Heart right ventricle (tissue), 16 donors: ENCODE data around the gene AMPH. TPM values are rescaled to one million over a fixed set of nuclear protein-coding genes. Genes with fewer than 3 reads are reported as not detected.
"Not testable (repeated sequence)": the region's sequence is repeated elsewhere in the genome, so short reads cannot be mapped to it uniquely, and the experiment has no call there.

Experiments used
- ATAC-seq, 8 donors: fragments of 200-7000 bp; cut with Tn5 transposase; one replicate each; pipeline ENCODE4 v1.9.1; 2020; ENCODE audit warnings: mild to moderate bottlenecking in 8 of 8, moderate library complexity in 8 of 8, moderate number of reproducible peaks in 1 of 8
- DNase-seq, 2 donors: peaks; one replicate each; pipeline ENCODE4 v3.0.0-alpha.2; 2020
- H3K27ac ChIP-seq, 10 donors: fragments of 200-600 bp; sonication (generic) in 2 of 10; one replicate each; pipeline versions ENCODE4 v1.5.0 to v1.8.0; 2020 to 2022; ENCODE audit warnings: mild to moderate bottlenecking in 3 of 10
- H3K27me3 ChIP-seq, 7 donors: fragments of 200-600 bp; one replicate each; pipeline ENCODE4 v1.8.0; 2021 to 2022; ENCODE audit warnings: mild to moderate bottlenecking in 2 of 7
- H3K36me3 ChIP-seq, 9 donors: fragments of 200-600 bp; sonication (generic) in 1 of 9; one replicate each; pipeline versions ENCODE4 v1.5.0 to v1.8.0; 2020 to 2022; ENCODE audit warnings: mild to moderate bottlenecking in 2 of 9
- H3K4me1 ChIP-seq, 9 donors: fragments of 200-600 bp; sonication (generic) in 1 of 9; one replicate each; pipeline versions ENCODE4 v1.5.0 to v1.8.0; 2020 to 2022; ENCODE audit warnings: mild to moderate bottlenecking in 4 of 9
- H3K4me3 ChIP-seq, 10 donors: fragments of 200-600 bp; sonication (generic) in 2 of 10; one replicate each; pipeline versions ENCODE4 v1.5.0 to v1.8.0; 2020 to 2022; ENCODE audit warnings: mild to moderate bottlenecking in 7 of 10, moderate library complexity in 2 of 10
- H3K9me3 ChIP-seq, 11 donors: fragments of 200-600 bp in 10 of 11; sonication (generic) in 2 of 11; one replicate each; pipeline versions ENCODE4 v1.5.0 to v1.8.0; 2013 to 2022; ENCODE audit warnings: mild to moderate bottlenecking in 2 of 11, control low read depth in 1 of 11, moderate library complexity in 1 of 11
- WGBS, 2 donors: extraction: QIAGEN DNeasy Blood & Tissue Kit; methylation state at CpG; one replicate each; pipeline ENCODE4 v1.1.7; 2013; ENCODE audit warnings: inconsistent platforms in 1 of 2; 5-methylcytosine and 5-hydroxymethylcytosine counted together
- intact Hi-C, 10 donors: fragments of 100-400 bp; cut with DNase I; formaldehyde crosslinking; loops; one replicate each; pipeline versions ENCODE4 v1.11.1 to v1.14.2; 2022
- polyA plus RNA-seq, 2 donors: library from polyadenylated mRNA; stranded (reverse); fragments of 200-250 nt; gene quantifications; one replicate each; pipeline ENCODE4 v1.2.3, GENCODE V29; 2013
- total RNA-seq, 10 donors: library from RNA; stranded (reverse); fragmentation: NEBNext Ultra II Directional in 3 of 10; extraction: Animal tissue kit (Norgen Biotek cat#: 25700) in 3 of 10; gene quantifications; one replicate each; pipeline versions ENCODE4 v1.2.1 to v1.2.4, GENCODE V29; 2021 to 2023
- TF ChIP-seq, protein P1 (sequence below), 9 donors: fragments of 200-600 bp; sonication (generic) in 2 of 9; IDR thresholded peaks; one replicate each; pipeline versions ENCODE4 v1.5.0 to v1.8.0; 2021 to 2022; ENCODE audit warnings: antibody characterized with exemption in 9 of 9, mild to moderate bottlenecking in 5 of 9, moderate library complexity in 1 of 9
- donor health status: Arrhythmogenic right ventricular cardiomyopathy.
- donor health status: ischemic (EF 13 %, LVEDD 7.1; RV severe dilation, severe dysfunction).
- donor health status: healthy with polysubstance abuse.
- donor health status: DM: no; HTN: yes; CAD: no.
- donor health status: DM: no; HTN: no; CAD: no.
- donor health status: ischemic (EF 25% LVEDD 6.9; RV normal size, moderate dysfunction).
- donor health status: ischemic (EF 25% LVEDD 5.7; RV mildly dilated, moderate dysfunction).
- donor health status: healthy.
- donor health status: DM: yes; HTN: yes; CAD: no.
- donor health status: Ischemic cardiomyopathy.
- donor health status: ischemic (EF 35%, LVEDD 5.7; RV mildly dilated, moderate dysfunction).
- donor health status: nonischemic (EF 11% LVEDD 7.7; RV severe dilation, severe dysfunction).
- donor health status: DM: yes; HTN: yes; CAD: no.
- donor health status: PGD.
- donor health status: ischemic (EF 29% LVEDD 5.4; RV normal size, mild dysfunction).
- donor health status: nonischemic (EF 23%, LVEDD 6.1; RV moderate dilation, normal function).

AMPH gene
- total and polyA plus RNA-seq, 12 donors = 0.95 to 3.5 (median 2.3) TPM

DNA sequence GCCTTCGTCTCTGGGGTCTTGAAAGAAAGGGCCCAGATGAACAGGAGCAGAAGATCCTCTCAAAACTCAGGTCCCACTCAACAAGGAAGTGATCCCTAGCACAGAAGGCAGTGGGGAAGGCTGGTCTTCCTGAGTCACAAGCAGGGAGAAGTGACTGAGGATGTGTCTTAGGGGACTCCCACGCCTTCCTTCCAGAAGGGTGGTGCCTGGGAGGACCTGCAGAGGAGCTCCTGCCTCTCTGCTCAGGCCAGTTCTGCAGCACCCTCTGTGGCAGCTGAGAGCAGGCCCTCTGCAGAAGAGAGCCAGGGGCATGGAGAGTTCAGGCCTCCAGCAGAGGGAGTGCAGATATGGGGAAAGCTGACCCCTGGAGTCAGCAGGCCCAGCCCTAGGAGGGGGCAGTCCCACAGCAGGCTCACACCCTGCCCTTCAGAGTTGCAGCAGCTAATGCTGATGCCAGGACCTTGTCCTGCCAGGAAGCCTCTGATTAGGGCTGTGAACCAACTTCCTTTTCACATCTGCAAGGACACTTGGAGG, 289.9 kb downstream of the AMPH start:
- DNase-seq (peak; percentile 17 to 39), ATAC-seq (peak; percentile 41 to 93 (median 89))
- H3K4me1 ChIP-seq = peaks cover 0 to 41% (median 2%) of the 10 kb centered on the region in 9 donors
- peak overlapping the region in 5 of 10 donors; percentile 7 to 74 (median 25) for H3K27ac ChIP-seq
- H3K36me3 ChIP-seq, H3K4me3 ChIP-seq, H3K27me3 ChIP-seq, H3K9me3 ChIP-seq, intact Hi-C loops: not testable (repeated sequence)
- TF ChIP-seq, protein P1, sequence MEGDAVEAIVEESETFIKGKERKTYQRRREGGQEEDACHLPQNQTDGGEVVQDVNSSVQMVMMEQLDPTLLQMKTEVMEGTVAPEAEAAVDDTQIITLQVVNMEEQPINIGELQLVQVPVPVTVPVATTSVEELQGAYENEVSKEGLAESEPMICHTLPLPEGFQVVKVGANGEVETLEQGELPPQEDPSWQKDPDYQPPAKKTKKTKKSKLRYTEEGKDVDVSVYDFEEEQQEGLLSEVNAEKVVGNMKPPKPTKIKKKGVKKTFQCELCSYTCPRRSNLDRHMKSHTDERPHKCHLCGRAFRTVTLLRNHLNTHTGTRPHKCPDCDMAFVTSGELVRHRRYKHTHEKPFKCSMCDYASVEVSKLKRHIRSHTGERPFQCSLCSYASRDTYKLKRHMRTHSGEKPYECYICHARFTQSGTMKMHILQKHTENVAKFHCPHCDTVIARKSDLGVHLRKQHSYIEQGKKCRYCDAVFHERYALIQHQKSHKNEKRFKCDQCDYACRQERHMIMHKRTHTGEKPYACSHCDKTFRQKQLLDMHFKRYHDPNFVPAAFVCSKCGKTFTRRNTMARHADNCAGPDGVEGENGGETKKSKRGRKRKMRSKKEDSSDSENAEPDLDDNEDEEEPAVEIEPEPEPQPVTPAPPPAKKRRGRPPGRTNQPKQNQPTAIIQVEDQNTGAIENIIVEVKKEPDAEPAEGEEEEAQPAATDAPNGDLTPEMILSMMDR (IDR thresholded peaks at IDR 0.05) = peak in 6 of 9 donors; percentile 19 to 41 (median 36)
- 57 to 82% methylated on average over 2 of the region's 2 CpGs for WGBS, 2 donors

DNA sequence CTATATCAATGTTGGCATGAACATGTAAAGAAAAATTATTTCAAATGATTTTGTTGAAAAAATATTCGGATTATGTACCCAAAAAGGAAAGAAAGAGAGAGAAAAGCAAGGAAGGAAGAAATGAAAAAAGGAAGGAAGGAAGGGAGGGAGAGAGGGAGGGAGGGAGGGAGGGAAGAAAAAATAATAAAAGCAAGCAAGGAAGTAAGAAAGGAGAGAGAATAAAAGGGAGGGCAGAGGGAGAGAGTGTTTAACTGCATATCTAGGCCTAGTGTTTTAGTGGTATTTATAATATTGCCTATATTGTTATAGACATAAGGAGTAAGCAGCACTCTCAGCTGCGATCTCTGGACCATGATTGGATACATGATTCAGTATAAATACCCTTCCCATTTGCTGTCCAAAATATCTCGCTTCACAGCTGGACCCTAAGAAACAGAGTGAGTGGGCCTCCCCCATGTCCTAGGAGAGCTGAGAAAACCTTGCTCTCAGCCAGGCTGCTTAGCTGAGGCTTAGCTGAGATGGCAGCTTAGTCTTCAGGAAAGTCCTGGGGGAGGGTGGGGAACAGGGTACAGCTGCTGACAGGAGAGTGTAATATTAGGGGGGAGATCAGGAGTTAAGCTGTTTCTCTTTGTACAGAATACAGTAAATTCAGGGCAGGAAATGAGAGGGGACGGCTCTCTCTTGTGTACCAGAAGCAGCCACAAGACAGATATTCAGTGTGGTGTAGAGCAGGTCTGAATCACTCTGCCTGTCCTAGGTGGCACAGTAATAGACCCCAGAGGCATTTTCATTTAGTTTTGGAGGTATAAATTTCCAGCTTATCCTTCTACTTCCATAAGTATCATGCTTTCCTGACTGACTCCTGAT, 291.0 kb downstream of the AMPH start:
- H3K4me3 ChIP-seq = no peak overlapping the region
- no peaks in the 10 kb centered on the region for H3K9me3 ChIP-seq
- DNase-seq (no peak), ATAC-seq (no peak)
- H3K36me3 ChIP-seq = no peaks in the 10 kb centered on the region
- no peaks in the 10 kb centered on the region for H3K27me3 ChIP-seq
- TF ChIP-seq, protein P1 (IDR thresholded peaks at IDR 0.05) = no peak
- peaks cover 0 to 49% (median 9%) of the 10 kb centered on the region in 9 donors for H3K4me1 ChIP-seq
- peak overlapping the region in 3 of 10 donors; percentile 18 to 74 (median 51) for H3K27ac ChIP-seq
- intact Hi-C loops = loop anchor here in 1 of 10 donors (10.0 kb wide), 1 partner anchor 125 kb away; no protein-coding TSS in a partner anchor
- 67 to 73% methylated on average over 4 of the region's 4 CpGs for WGBS, 2 donors

DNA sequence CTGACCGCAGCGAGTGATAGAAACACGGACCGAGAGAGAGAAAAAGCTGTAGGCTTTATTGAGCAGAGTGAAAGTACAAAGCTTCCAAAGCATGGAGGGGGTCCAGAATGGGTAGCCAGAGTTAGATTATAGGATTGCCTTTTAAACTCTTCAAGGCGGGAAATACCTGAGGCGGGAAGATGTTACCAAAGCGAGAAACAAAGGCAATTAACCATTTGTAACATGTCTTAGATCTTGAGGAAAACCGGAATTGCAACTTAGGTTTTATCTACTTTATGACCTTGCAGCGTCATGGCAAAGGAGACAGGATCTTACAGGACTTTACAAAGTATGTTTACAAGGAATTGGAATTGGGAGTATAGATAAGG, 295.0 kb downstream of the AMPH start:
- Histone ChIP-seq H3K4me3 (peak overlapping the region in 1 of 10 donors; percentile 43), H3K4me1 (peaks cover 0 to 44% (median 9%) of the 10 kb centered on the region in 9 donors), H3K27ac (peak overlapping the region in 4 of 10 donors; percentile 23 to 87 (median 48))
- not testable (repeated sequence) for ATAC-seq, H3K9me3 ChIP-seq, H3K27me3 ChIP-seq, H3K36me3 ChIP-seq, DNase-seq
- intact Hi-C loops = loop anchor here in 1 of 10 donors (10.0 kb wide), 1 partner anchor 121 kb away; no protein-coding TSS in a partner anchor
- 79 to 82% methylated on average over 9 of the region's 9 CpGs for WGBS, 2 donors

DNA sequence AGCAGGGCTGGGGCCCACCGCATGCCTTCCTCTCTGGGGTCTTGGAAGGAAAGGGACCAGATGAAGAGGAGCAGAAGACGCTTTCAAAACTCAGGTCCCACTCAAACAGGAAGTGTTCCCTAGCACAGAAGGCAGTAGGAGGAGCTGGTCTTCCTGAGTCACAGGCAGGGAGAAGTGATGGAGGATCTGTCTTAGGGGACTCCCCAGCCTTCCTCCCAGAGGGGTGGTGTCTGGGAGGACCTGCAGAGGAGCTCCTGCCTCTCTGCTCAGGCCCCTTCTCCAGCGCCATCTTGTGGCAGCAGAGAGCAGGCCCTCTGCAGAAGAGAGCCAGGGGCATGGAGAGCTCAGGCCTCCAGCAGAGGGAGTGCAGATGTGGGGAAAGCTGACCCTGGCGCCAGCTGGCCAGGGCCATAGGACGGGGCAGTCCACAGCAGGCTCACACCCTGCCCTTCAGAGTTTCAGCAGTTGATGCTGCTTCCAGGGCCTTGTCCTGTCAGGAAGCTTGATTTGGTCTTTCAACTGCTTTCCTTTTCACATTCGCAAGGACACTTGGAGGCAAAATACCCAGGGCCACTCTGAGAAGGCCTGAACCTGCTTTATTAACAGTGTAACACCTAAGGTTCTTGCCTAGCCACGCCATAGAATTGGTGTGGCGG, 295.6 kb downstream of the AMPH start:
- intact Hi-C loops = loop anchor here in 1 of 10 donors (10.0 kb wide), 1 partner anchor 121 kb away; no protein-coding TSS in a partner anchor
- WGBS, 2 donors = 55 to 63% methylated on average over 8 of the region's 8 CpGs
- TF ChIP-seq, protein P1 (IDR thresholded peaks at IDR 0.05) = peak; percentile 76 to 99 (median 91)

More for the DNA sequence above, 295.6 kb downstream of the AMPH start:
- ATAC-seq (peak; percentile 87 to 95 (median 92)), DNase-seq (peak; percentile 75 to 84)
- no peaks in the 10 kb centered on the region for H3K9me3 ChIP-seq
- no peaks in the 10 kb centered on the region for H3K36me3 ChIP-seq
- H3K4me3 ChIP-seq = peak overlapping the region in 2 of 10 donors; percentile 23 to 43
- peaks cover 0 to 39% (median 8%) of the 10 kb centered on the region in 9 donors for H3K4me1 ChIP-seq
- peak overlapping the region in 5 of 10 donors; percentile 17 to 87 (median 35) for H3K27ac ChIP-seq
- no peaks in the 10 kb centered on the region for H3K27me3 ChIP-seq
